Right atrium auricular region (tissue), 2 donors: ENCODE results near the gene SPATS2L. TPM values are rescaled to one million over a fixed set of nuclear protein-coding genes. Genes with fewer than 3 reads are reported as not detected.

Source experiments
- DNase-seq: peaks from one replicate; pipeline ENCODE4 v3.0.0-alpha.2; 2019; ENCODE audit warnings: low spot score
- H3K27ac ChIP-seq, 2 donors: fragments of 200-600 bp; sonication (generic); 1 replicate in 1 of 2; 2 replicates in 1 of 2; pipeline ENCODE4 v1.5.1; 2016 to 2019
- H3K27me3 ChIP-seq, 2 donors: fragments of 200-600 bp; sonication (generic); one replicate each; pipeline versions ENCODE4 v1.5.1 to v1.6.0; 2017 to 2019
- H3K36me3 ChIP-seq: fragments of 200-600 bp; sonication (generic); one replicate; pipeline ENCODE4 v1.5.1; 2016
- H3K4me1 ChIP-seq, 2 donors: fragments of 200-600 bp; sonication (generic); one replicate each; pipeline versions ENCODE4 v1.5.1 to v1.6.0; 2017 to 2019
- H3K4me3 ChIP-seq, 2 donors: fragments of 200-600 bp; sonication (generic); 1 replicate in 1 of 2; 2 replicates in 1 of 2; pipeline ENCODE4 v1.5.1; 2017 to 2019; ENCODE audit warnings: mild to moderate bottlenecking in 1 of 2, moderate library complexity in 1 of 2
- H3K9me3 ChIP-seq, 2 donors: fragments of 200-600 bp; sonication (generic); one replicate each; pipeline ENCODE4 v1.5.1; 2019
- CTCF ChIP-seq, 2 donors: fragments of 200-600 bp; sonication (generic); IDR thresholded peaks; one replicate each; pipeline ENCODE4 v1.5.1; 2019; ENCODE audit warnings: antibody characterized with exemption in 2 of 2
- total RNA-seq, 2 donors: library from RNA; depleted of rRNA; stranded (reverse); fragments of >200 nt; gene quantifications; one replicate each; pipeline ENCODE4 v1.1.0, GENCODE V29; 2016

The SPATS2L gene
- total RNA-seq, 2 donors from 2014 or later = 103 to 126 TPM

- Histone ChIP-seq H3K27ac (no peak overlapping the region), H3K36me3 (no peaks in the 10 kb centered on the region), H3K4me1 (no peaks in the 10 kb centered on the region), H3K27me3 (no peaks in the 10 kb centered on the region), H3K4me3 (no peak overlapping the region), H3K9me3 (no peaks in the 10 kb centered on the region)
- TF ChIP-seq CTCF (IDR thresholded peaks at IDR 0.05) = no peak
- no peak for DNase-seq
Observed at GRCh38 chr2:200272320-200272719, 34.2 kb upstream of the SPATS2L start.

GRCh38 chr2:200274116-200275075, 32.1 kb upstream of the SPATS2L start:
- Histone ChIP-seq H3K4me1 (no peaks in the 10 kb centered on the region), H3K4me3 (no peak overlapping the region), H3K27ac (no peak overlapping the region), H3K36me3 (no peaks in the 10 kb centered on the region), H3K27me3 (no peaks in the 10 kb centered on the region), H3K9me3 (no peaks in the 10 kb centered on the region)
- DNase-seq = no peak
- no peak for TF ChIP-seq CTCF (IDR thresholded peaks at IDR 0.05)

GRCh38 chr2:200275295-200276013, 31.0 kb upstream of the SPATS2L start:
- H3K27ac ChIP-seq = no peak overlapping the region
- no peaks in the 10 kb centered on the region for H3K36me3 ChIP-seq
- DNase-seq = no peak
- no peaks in the 10 kb centered on the region for H3K27me3 ChIP-seq
- no peaks in the 10 kb centered on the region for H3K9me3 ChIP-seq
- no peak overlapping the region for H3K4me3 ChIP-seq
- H3K4me1 ChIP-seq = no peaks in the 10 kb centered on the region
- TF ChIP-seq CTCF (IDR thresholded peaks at IDR 0.05) = no peak

- no peaks in the 10 kb centered on the region for H3K27me3 ChIP-seq
- no peak for DNase-seq
- no peaks in the 10 kb centered on the region for H3K9me3 ChIP-seq
- H3K27ac ChIP-seq = no peak overlapping the region
- no peak overlapping the region for H3K4me3 ChIP-seq
- TF ChIP-seq CTCF (IDR thresholded peaks at IDR 0.05) = no peak
- H3K4me1 ChIP-seq = no peaks in the 10 kb centered on the region
- H3K36me3 ChIP-seq = no peaks in the 10 kb centered on the region
Observed at GRCh38 chr2:200276472-200276871, 30.0 kb upstream of the SPATS2L start.

GRCh38 chr2:200278694-200279316, 27.7 kb upstream of the SPATS2L start:
- no peak for TF ChIP-seq CTCF (IDR thresholded peaks at IDR 0.05)
- DNase-seq = no peak
- H3K27ac ChIP-seq = no peak overlapping the region
- no peaks in the 10 kb centered on the region for H3K36me3 ChIP-seq
- no peaks in the 10 kb centered on the region for H3K27me3 ChIP-seq
- H3K9me3 ChIP-seq = no peaks in the 10 kb centered on the region
- H3K4me1 ChIP-seq = no peaks in the 10 kb centered on the region
- no peak overlapping the region for H3K4me3 ChIP-seq
